ENCODE results near the gene NEURL1. TPM values are rescaled to one million over a fixed set of nuclear protein-coding genes. Genes with fewer than 3 reads are reported as not detected.

Gene NEURL1
- total RNA-seq, 2 donors from 2014 or later, result 0.37 to 0.38 TPM

- no peaks in the 10 kb centered on the region for H3K36me3 Mint-ChIP-seq (ENCODE audit: low read depth)
- H3K27ac ChIP-seq (ENCODE audit: low read depth, low read length), result no peak overlapping the region
- no peak for TF ChIP-seq CTCF (conservative IDR thresholded peaks at IDR 0.05)
- H3K9me3 Mint-ChIP-seq, result peaks cover 17% of the 10 kb centered on the region
- DNase-seq, result peak; percentile 37
- H3K27me3 Mint-ChIP-seq (ENCODE audit: insufficient read depth), result peaks cover 50% of the 10 kb centered on the region
- H3K27ac Mint-ChIP-seq, result no peak overlapping the region
- 78 to 79% methylated on average over 4 to 10 of the region's 10 CpGs for WGBS, 2 experiments (ENCODE audit: insufficient coverage in 1 of 2, insufficient read length in 1 of 2)
- H3K36me3 ChIP-seq (ENCODE audit: control insufficient read depth, insufficient read depth, low read length), result no peaks in the 10 kb centered on the region
- H3K4me1 Mint-ChIP-seq, result peaks cover 12% of the 10 kb centered on the region
- H3K4me3 ChIP-seq (ENCODE audit: low read length), result no peak overlapping the region
- H3K9ac ChIP-seq (ENCODE audit: extremely low read depth, low read length, poor library complexity, severe bottlenecking), result no peak overlapping the region
- H3K9me3 ChIP-seq (ENCODE audit: control insufficient read depth, low read length), result no peaks in the 10 kb centered on the region
- no peak overlapping the region for H3K4me3 Mint-ChIP-seq
- peaks cover 31% of the 10 kb centered on the region for H3K27me3 ChIP-seq (ENCODE audit: control insufficient read depth, insufficient read depth, low read length, poor library complexity, severe bottlenecking)
- H3K4me1 ChIP-seq (ENCODE audit: control insufficient read depth, insufficient read depth, low read length), result no peaks in the 10 kb centered on the region
These were observed 58.4 kb downstream of the NEURL1 start for GRCh38 chr10:103551619-103552602.

- TF ChIP-seq CTCF (conservative IDR thresholded peaks at IDR 0.05), result no peak
- DNase-seq, result no peak
- H3K27me3 ChIP-seq (ENCODE audit: control insufficient read depth, insufficient read depth, low read length, poor library complexity, severe bottlenecking), result peaks cover 35% of the 10 kb centered on the region
- 94 to 98% methylated on average over 14 to 20 of the region's 20 CpGs for WGBS, 2 experiments (ENCODE audit: insufficient coverage in 1 of 2, insufficient read length in 1 of 2)
- Mint-ChIP-seq H3K27me3 (ENCODE audit: insufficient read depth) (peaks cover 55% of the 10 kb centered on the region), H3K4me1 (peaks cover 3% of the 10 kb centered on the region), H3K9me3 (peaks cover 17% of the 10 kb centered on the region), H3K36me3 (ENCODE audit: low read depth) (no peaks in the 10 kb centered on the region), H3K27ac (no peak overlapping the region), H3K4me3 (no peak overlapping the region)
- no peak overlapping the region for H3K27ac ChIP-seq (ENCODE audit: low read depth, low read length)
- no peaks in the 10 kb centered on the region for H3K4me1 ChIP-seq (ENCODE audit: control insufficient read depth, insufficient read depth, low read length)
- no peaks in the 10 kb centered on the region for H3K9me3 ChIP-seq (ENCODE audit: control insufficient read depth, low read length)
- no peak overlapping the region for H3K4me3 ChIP-seq (ENCODE audit: low read length)
- H3K9ac ChIP-seq (ENCODE audit: extremely low read depth, low read length, poor library complexity, severe bottlenecking), result no peak overlapping the region
- no peaks in the 10 kb centered on the region for H3K36me3 ChIP-seq (ENCODE audit: control insufficient read depth, insufficient read depth, low read length)
These were observed 59.6 kb downstream of the NEURL1 start for GRCh38 chr10:103552856-103553742.

GRCh38 chr10:103553743-103554487 lies 60.4 kb downstream of the NEURL1 start:
- Histone ChIP-seq H3K27me3 (ENCODE audit: control insufficient read depth, insufficient read depth, low read length, poor library complexity, severe bottlenecking) (peaks cover 35% of the 10 kb centered on the region), H3K4me3 (ENCODE audit: low read length) (no peak overlapping the region), H3K27ac (ENCODE audit: low read depth, low read length) (no peak overlapping the region), H3K4me1 (ENCODE audit: control insufficient read depth, insufficient read depth, low read length) (no peaks in the 10 kb centered on the region), H3K9ac (ENCODE audit: extremely low read depth, low read length, poor library complexity, severe bottlenecking) (no peak overlapping the region), H3K9me3 (ENCODE audit: control insufficient read depth, low read length) (no peaks in the 10 kb centered on the region), H3K36me3 (ENCODE audit: control insufficient read depth, insufficient read depth, low read length) (no peaks in the 10 kb centered on the region)
- no peak for TF ChIP-seq CTCF (conservative IDR thresholded peaks at IDR 0.05)
- peaks cover 57% of the 10 kb centered on the region for H3K27me3 Mint-ChIP-seq (ENCODE audit: insufficient read depth)
- H3K4me1 Mint-ChIP-seq, result peaks cover 3% of the 10 kb centered on the region
- H3K4me3 Mint-ChIP-seq, result no peak overlapping the region
- peak; percentile 45 for DNase-seq
- 90 to 93% methylated on average over 7 to 8 of the region's 8 CpGs for WGBS, 2 experiments (ENCODE audit: insufficient coverage in 1 of 2, insufficient read length in 1 of 2)
- no peaks in the 10 kb centered on the region for H3K36me3 Mint-ChIP-seq (ENCODE audit: low read depth)
- peaks cover 17% of the 10 kb centered on the region for H3K9me3 Mint-ChIP-seq
- H3K27ac Mint-ChIP-seq, result no peak overlapping the region

Measured in endodermal cell (in vitro differentiated cells).